ENCODE data around the gene TNFRSF12A. TPM values are rescaled to one million over a fixed set of nuclear protein-coding genes. Genes with fewer than 3 reads are reported as not detected.

The TNFRSF12A gene
- total RNA-seq, 4 donors from 2014 or later, result 20.9 to 140 (median 57.5) TPM

GRCh38 chr16:3046641-3047386 is 26.6 kb downstream of the TNFRSF12A start:
- Histone ChIP-seq H3K27me3 (peaks cover 6 to 98% (median 55%) of the 10 kb centered on the region in 4 donors), H3K27ac (replicated peaks in 1 of 4) (no peak overlapping the region), H3K4me1 (peaks cover 20 to 25% (median 23%) of the 10 kb centered on the region in 4 donors), H3K4me3 (peak overlapping the region; percentile 48 to 60 (median 54)), H3K9me3 (no peaks in the 10 kb centered on the region), H3K36me3 (no peaks in the 10 kb centered on the region)
- no peak for DNase-seq (ENCODE audit: extremely low spot score)
- WGBS, result 2% methylated on average over 16 of the region's 54 CpGs
- intact Hi-C loops (cut with DNase I), result no loop called here
- no peak for TF ChIP-seq POLR2A (IDR thresholded peaks at IDR 0.05; ENCODE audit: low read depth)
- no peak for TF ChIP-seq POLR2AphosphoS5 (IDR thresholded peaks at IDR 0.05)
- no peak for TF ChIP-seq EP300 (IDR thresholded peaks at IDR 0.05)
- no peak for TF ChIP-seq CTCF (IDR thresholded peaks at IDR 0.05)

GRCh38 chr16:3047387-3047720 is 27.2 kb downstream of the TNFRSF12A start:
- Histone ChIP-seq H3K4me3 (peak overlapping the region in 1 of 4 donors; percentile 60), H3K27me3 (peaks cover 6 to 94% (median 55%) of the 10 kb centered on the region in 4 donors), H3K4me1 (peaks cover 20 to 25% (median 23%) of the 10 kb centered on the region in 4 donors), H3K27ac (replicated peaks in 1 of 4) (no peak overlapping the region), H3K36me3 (no peaks in the 10 kb centered on the region), H3K9me3 (no peaks in the 10 kb centered on the region)
- intact Hi-C loops (cut with DNase I), result no loop called here
- 14% methylated on average over 7 of the region's 13 CpGs for WGBS
- DNase-seq (ENCODE audit: extremely low spot score), result no peak
- TF ChIP-seq CTCF (IDR thresholded peaks at IDR 0.05), result no peak
- no peak for TF ChIP-seq POLR2AphosphoS5 (IDR thresholded peaks at IDR 0.05)
- TF ChIP-seq EP300 (IDR thresholded peaks at IDR 0.05), result no peak
- no peak for TF ChIP-seq POLR2A (IDR thresholded peaks at IDR 0.05; ENCODE audit: low read depth)

- no peak for DNase-seq (ENCODE audit: extremely low spot score)
- H3K9me3 ChIP-seq, result no peaks in the 10 kb centered on the region
- H3K27ac ChIP-seq (replicated peaks in 1 of 4), result no peak overlapping the region
- H3K27me3 ChIP-seq, result peaks cover under 1 to 68% (median 39%) of the 10 kb centered on the region in 4 donors
- no peak for TF ChIP-seq POLR2AphosphoS5 (IDR thresholded peaks at IDR 0.05)
- no peak for TF ChIP-seq EP300 (IDR thresholded peaks at IDR 0.05)
- no peak for TF ChIP-seq POLR2A (IDR thresholded peaks at IDR 0.05; ENCODE audit: low read depth)
- TF ChIP-seq CTCF (IDR thresholded peaks at IDR 0.05), result no peak
- intact Hi-C loops (cut with DNase I), result no loop called here
- peaks cover 19 to 25% (median 22%) of the 10 kb centered on the region in 4 donors for H3K4me1 ChIP-seq
- no peak overlapping the region for H3K4me3 ChIP-seq
- WGBS, result 75% methylated on average over 14 of the region's 26 CpGs
- peaks cover 0 to 4% (median 0%) of the 10 kb centered on the region in 4 donors for H3K36me3 ChIP-seq
Measured at GRCh38 chr16:3049921-3050481, 29.8 kb downstream of the TNFRSF12A start.

GRCh38 chr16:3050487-3050886 is 30.3 kb downstream of the TNFRSF12A start:
- H3K4me1 ChIP-seq, result peaks cover 14 to 20% (median 17%) of the 10 kb centered on the region in 4 donors
- peaks cover 0 to 4% (median 0%) of the 10 kb centered on the region in 4 donors for H3K36me3 ChIP-seq
- no peak for TF ChIP-seq POLR2AphosphoS5 (IDR thresholded peaks at IDR 0.05)
- no peak for TF ChIP-seq POLR2A (IDR thresholded peaks at IDR 0.05; ENCODE audit: low read depth)
- TF ChIP-seq EP300 (IDR thresholded peaks at IDR 0.05), result no peak
- TF ChIP-seq CTCF (IDR thresholded peaks at IDR 0.05), result no peak
- 72% methylated on average over 5 of the region's 5 CpGs for WGBS
- H3K4me3 ChIP-seq, result no peak overlapping the region
- intact Hi-C loops (cut with DNase I), result no loop called here
- H3K27me3 ChIP-seq, result peaks cover 0 to 63% (median 34%) of the 10 kb centered on the region in 4 donors
- DNase-seq (ENCODE audit: extremely low spot score), result no peak
- H3K9me3 ChIP-seq, result no peaks in the 10 kb centered on the region
- no peak overlapping the region for H3K27ac ChIP-seq (replicated peaks in 1 of 4)

Data from esophagus muscularis mucosa (tissue), 4 donors.